Neural cell (in vitro differentiated cells): ENCODE results near the gene FOCAD. TPM values are rescaled to one million over a fixed set of nuclear protein-coding genes. Genes with fewer than 3 reads are reported as not detected.

Experiments
- H2AFZ ChIP-seq: fragments of 200-600, 300-800 bp; sonication (generic), shearing (Covaris generic); 2 replicates; pipeline ENCODE4 v1.6.0; 2014; ENCODE audit warnings: low read depth, mild to moderate bottlenecking, antibody characterized with exemption, low read length, moderate library complexity
- H3F3A ChIP-seq: fragments of 200-600 bp; shearing (Covaris generic); 2 replicates; pipeline ENCODE4 v1.6.1; 2016; ENCODE audit warnings: mild to moderate bottlenecking, moderate library complexity, mixed read lengths, antibody characterized with exemption, low read length; ENCODE audit not compliant: insufficient read depth, poor library complexity, severe bottlenecking
- H3K27ac ChIP-seq: fragments of 200-600, 300-800 bp; sonication (generic), shearing (Covaris generic); 2 replicates; pipeline ENCODE4 v1.5.1; 2014; ENCODE audit warnings: mild to moderate bottlenecking, low read length, moderate library complexity
- H3K27me3 ChIP-seq: fragments of 300-800, 200-600 bp; sonication (generic), shearing (Covaris generic); 2 replicates; pipeline ENCODE4 v1.6.0; 2014; ENCODE audit warnings: mild to moderate bottlenecking, low read depth, low read length, moderate library complexity; ENCODE audit not compliant: insufficient read depth
- H3K36me3 ChIP-seq: fragments of 300-800, 200-600 bp; sonication (generic), shearing (Covaris generic); 2 replicates; pipeline ENCODE4 v1.5.1; 2014; ENCODE audit warnings: mild to moderate bottlenecking, antibody characterized with exemption, low read length, moderate library complexity; ENCODE audit not compliant: insufficient read depth
- H3K4me2 ChIP-seq: fragments of 300-800, 200-600 bp; sonication (generic), shearing (Covaris generic); 2 replicates; pipeline ENCODE4 v1.6.0; 2014; ENCODE audit warnings: mild to moderate bottlenecking, low read length
- H3K4me3 ChIP-seq: fragments of 300-800, 200-600 bp; sonication (generic), shearing (Covaris generic); 2 replicates; pipeline ENCODE4 v1.5.1; 2014; ENCODE audit warnings: mild to moderate bottlenecking, low read length, moderate library complexity
- H3K79me2 ChIP-seq: fragments of 200-600 bp; shearing (Covaris generic); replicated peaks from 2 replicates; pipeline ENCODE4 v1.6.0; 2014; ENCODE audit warnings: mild to moderate bottlenecking, low read length, moderate library complexity; ENCODE audit not compliant: insufficient read depth
- H3K9ac ChIP-seq: fragments of 300-800, 200-600 bp; sonication (generic), shearing (Covaris generic); 2 replicates; pipeline ENCODE4 v1.6.1; 2016; ENCODE audit warnings: mild to moderate bottlenecking, low read length, mixed read lengths
- H3K9me2 ChIP-seq: fragments of 200-600 bp; shearing (Covaris generic); 2 replicates; pipeline ENCODE4 v1.6.1; 2016; ENCODE audit warnings: mild to moderate bottlenecking, low read length, mixed read lengths; ENCODE audit not compliant: insufficient read depth
- H3K9me3 ChIP-seq: fragments of 200-600, 300-800 bp; sonication (generic), shearing (Covaris generic); 2 replicates; pipeline ENCODE4 v1.6.1; 2016; ENCODE audit warnings: mild to moderate bottlenecking, mixed run types, low read length, moderate library complexity, mixed read lengths
- H4K20me1 ChIP-seq: fragments of 200-600 bp; shearing (Covaris generic); 2 replicates; pipeline ENCODE4 v1.6.1; 2016; ENCODE audit warnings: mild to moderate bottlenecking, mixed run types; ENCODE audit not compliant: insufficient read depth
- EP300 ChIP-seq: fragments of 450-650 bp; conservative IDR thresholded peaks from 2 replicates; pipeline ENCODE4 v1.6.1; 2014; ENCODE audit warnings: antibody characterized with exemption, mild to moderate bottlenecking, moderate library complexity; ENCODE audit not compliant: poor library complexity, severe bottlenecking
- EZH2 ChIP-seq: fragments of 200-600, 300-800 bp; shearing (Covaris generic), sonication (generic); IDR thresholded peaks from 2 replicates; pipeline ENCODE4 v1.6.1; 2014; ENCODE audit warnings: antibody characterized with exemption, low read length, borderline replicate concordance, mild to moderate bottlenecking; ENCODE audit not compliant: insufficient read depth, poor library complexity, severe bottlenecking
- MXI1 ChIP-seq: fragments of 450-650 bp; conservative IDR thresholded peaks from 2 replicates; pipeline ENCODE4 v1.6.1; 2014; ENCODE audit warnings: antibody characterized with exemption, mild to moderate bottlenecking; ENCODE audit not compliant: poor library complexity, severe bottlenecking
- POLR2AphosphoS5 ChIP-seq: IDR thresholded peaks from 2 replicates; pipeline ENCODE4 v1.6.1; 2012
- RAD21 ChIP-seq: fragments of 450-650 bp; conservative IDR thresholded peaks from 2 replicates; pipeline ENCODE4 v1.6.1; 2014; ENCODE audit warnings: antibody characterized with exemption, mild to moderate bottlenecking, moderate library complexity
- SMC3 ChIP-seq: fragments of 450-650 bp; conservative IDR thresholded peaks from 2 replicates; pipeline ENCODE4 v1.6.1; 2014; ENCODE audit warnings: antibody characterized with exemption, mild to moderate bottlenecking, moderate library complexity; ENCODE audit not compliant: poor library complexity
- TAF1 ChIP-seq: IDR thresholded peaks from 2 replicates; pipeline ENCODE4 v1.6.1; 2012; ENCODE audit warnings: low read depth
- polyA plus RNA-seq: library from polyadenylated mRNA; depleted of rRNA; stranded (reverse); fragments of >200 nt; gene quantifications from 2 replicates; pipeline ENCODE4 v1.2.3, GENCODE V29; 2014
- TF ChIP-seq, protein P1 (sequence below): IDR thresholded peaks from 2 replicates; pipeline ENCODE4 v1.6.1; 2012; ENCODE audit warnings: borderline replicate concordance
- TF ChIP-seq, protein P2 (sequence below): fragments of 450-650 bp; IDR thresholded peaks from 2 replicates; pipeline ENCODE4 v1.5.1; 2014; ENCODE audit warnings: antibody characterized with exemption, mild to moderate bottlenecking, moderate library complexity; ENCODE audit not compliant: poor library complexity, severe bottlenecking

The FOCAD gene
- polyA plus RNA-seq, 1 donor from 2014 or later, result 23.5 TPM

DNA sequence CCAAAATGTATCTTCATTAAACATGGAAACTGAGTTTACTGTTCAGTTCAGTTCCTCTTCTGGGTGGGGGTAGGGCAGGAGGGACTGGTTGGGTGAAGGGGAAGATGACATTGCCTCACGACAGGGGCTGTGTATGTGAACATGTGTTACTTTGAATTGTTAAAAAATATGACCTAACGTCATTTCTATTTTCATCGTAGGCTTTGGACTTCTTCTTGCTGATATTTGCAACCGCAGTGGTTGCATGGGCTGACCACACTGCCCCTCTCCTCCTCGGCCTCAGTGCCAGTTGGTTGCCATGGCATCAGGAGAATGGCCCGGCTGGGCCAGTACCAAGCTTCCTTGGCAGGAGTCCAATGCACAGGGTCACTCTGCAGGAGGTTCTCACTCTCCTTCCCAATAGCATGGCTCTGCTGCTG is 305.9 kb downstream of the FOCAD start:
- H2AFZ ChIP-seq, result no peak overlapping the region
- no peaks in the 10 kb centered on the region for H3K9me3 ChIP-seq
- no peaks in the 10 kb centered on the region for H3K27me3 ChIP-seq
- H3K27ac ChIP-seq, result no peak overlapping the region
- TF ChIP-seq, protein P1, sequence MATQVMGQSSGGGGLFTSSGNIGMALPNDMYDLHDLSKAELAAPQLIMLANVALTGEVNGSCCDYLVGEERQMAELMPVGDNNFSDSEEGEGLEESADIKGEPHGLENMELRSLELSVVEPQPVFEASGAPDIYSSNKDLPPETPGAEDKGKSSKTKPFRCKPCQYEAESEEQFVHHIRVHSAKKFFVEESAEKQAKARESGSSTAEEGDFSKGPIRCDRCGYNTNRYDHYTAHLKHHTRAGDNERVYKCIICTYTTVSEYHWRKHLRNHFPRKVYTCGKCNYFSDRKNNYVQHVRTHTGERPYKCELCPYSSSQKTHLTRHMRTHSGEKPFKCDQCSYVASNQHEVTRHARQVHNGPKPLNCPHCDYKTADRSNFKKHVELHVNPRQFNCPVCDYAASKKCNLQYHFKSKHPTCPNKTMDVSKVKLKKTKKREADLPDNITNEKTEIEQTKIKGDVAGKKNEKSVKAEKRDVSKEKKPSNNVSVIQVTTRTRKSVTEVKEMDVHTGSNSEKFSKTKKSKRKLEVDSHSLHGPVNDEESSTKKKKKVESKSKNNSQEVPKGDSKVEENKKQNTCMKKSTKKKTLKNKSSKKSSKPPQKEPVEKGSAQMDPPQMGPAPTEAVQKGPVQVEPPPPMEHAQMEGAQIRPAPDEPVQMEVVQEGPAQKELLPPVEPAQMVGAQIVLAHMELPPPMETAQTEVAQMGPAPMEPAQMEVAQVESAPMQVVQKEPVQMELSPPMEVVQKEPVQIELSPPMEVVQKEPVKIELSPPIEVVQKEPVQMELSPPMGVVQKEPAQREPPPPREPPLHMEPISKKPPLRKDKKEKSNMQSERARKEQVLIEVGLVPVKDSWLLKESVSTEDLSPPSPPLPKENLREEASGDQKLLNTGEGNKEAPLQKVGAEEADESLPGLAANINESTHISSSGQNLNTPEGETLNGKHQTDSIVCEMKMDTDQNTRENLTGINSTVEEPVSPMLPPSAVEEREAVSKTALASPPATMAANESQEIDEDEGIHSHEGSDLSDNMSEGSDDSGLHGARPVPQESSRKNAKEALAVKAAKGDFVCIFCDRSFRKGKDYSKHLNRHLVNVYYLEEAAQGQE, result no peak
- TF ChIP-seq SMC3, result no peak
- no peak for TF ChIP-seq EZH2
- no peak for TF ChIP-seq EP300
- no peak for TF ChIP-seq MXI1
- peaks cover 11% of the 10 kb centered on the region for H3K36me3 ChIP-seq
- no peak overlapping the region for H3K4me3 ChIP-seq
- H3K9me2 ChIP-seq, result no peaks in the 10 kb centered on the region
- no peaks in the 10 kb centered on the region for H4K20me1 ChIP-seq
- H3K9ac ChIP-seq, result no peak overlapping the region
- H3K4me2 ChIP-seq, result no peak overlapping the region
- H3K79me2 ChIP-seq, result no peaks in the 10 kb centered on the region
- no peaks in the 10 kb centered on the region for H3F3A ChIP-seq

DNA sequence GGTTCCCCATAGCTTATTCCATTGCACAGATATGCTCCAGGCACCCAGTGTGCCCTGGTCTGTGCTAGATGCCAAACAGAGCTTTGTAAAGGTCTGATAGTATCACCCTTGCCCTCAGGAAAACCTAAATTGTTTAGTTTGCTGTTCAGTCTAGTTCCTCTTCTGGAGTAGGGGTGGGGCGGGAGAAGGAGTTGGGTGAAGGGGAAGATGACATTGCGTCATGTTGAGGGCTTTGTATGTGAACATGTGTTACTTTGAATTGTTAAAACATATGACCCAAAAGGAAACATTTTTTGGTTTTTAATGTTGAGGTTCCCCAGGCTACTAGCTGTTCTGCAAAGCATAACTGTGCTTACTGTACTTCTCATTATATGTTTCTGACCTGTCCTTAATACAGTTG is 306.8 kb downstream of the FOCAD start:
- no peak overlapping the region for H3K4me3 ChIP-seq
- peaks cover 11% of the 10 kb centered on the region for H3K36me3 ChIP-seq
- H3F3A ChIP-seq, result no peaks in the 10 kb centered on the region
- H3K9me2 ChIP-seq, result no peaks in the 10 kb centered on the region
- no peaks in the 10 kb centered on the region for H3K79me2 ChIP-seq
- no peaks in the 10 kb centered on the region for H3K27me3 ChIP-seq
- no peaks in the 10 kb centered on the region for H3K9me3 ChIP-seq
- H4K20me1 ChIP-seq, result no peaks in the 10 kb centered on the region
- TF ChIP-seq, protein P1, result no peak
- TF ChIP-seq EZH2 (no peak), MXI1 (no peak), EP300 (no peak), SMC3 (no peak), TAF1 (no peak), POLR2AphosphoS5 (no peak), RAD21 (no peak)
- TF ChIP-seq, protein P2, sequence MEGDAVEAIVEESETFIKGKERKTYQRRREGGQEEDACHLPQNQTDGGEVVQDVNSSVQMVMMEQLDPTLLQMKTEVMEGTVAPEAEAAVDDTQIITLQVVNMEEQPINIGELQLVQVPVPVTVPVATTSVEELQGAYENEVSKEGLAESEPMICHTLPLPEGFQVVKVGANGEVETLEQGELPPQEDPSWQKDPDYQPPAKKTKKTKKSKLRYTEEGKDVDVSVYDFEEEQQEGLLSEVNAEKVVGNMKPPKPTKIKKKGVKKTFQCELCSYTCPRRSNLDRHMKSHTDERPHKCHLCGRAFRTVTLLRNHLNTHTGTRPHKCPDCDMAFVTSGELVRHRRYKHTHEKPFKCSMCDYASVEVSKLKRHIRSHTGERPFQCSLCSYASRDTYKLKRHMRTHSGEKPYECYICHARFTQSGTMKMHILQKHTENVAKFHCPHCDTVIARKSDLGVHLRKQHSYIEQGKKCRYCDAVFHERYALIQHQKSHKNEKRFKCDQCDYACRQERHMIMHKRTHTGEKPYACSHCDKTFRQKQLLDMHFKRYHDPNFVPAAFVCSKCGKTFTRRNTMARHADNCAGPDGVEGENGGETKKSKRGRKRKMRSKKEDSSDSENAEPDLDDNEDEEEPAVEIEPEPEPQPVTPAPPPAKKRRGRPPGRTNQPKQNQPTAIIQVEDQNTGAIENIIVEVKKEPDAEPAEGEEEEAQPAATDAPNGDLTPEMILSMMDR, result no peak
- H3K9ac ChIP-seq, result no peak overlapping the region
- H2AFZ ChIP-seq, result no peak overlapping the region
- H3K27ac ChIP-seq, result no peak overlapping the region
- H3K4me2 ChIP-seq, result no peak overlapping the region
